ENCODE results near the gene FRS2.

The FRS2 gene

DNA sequence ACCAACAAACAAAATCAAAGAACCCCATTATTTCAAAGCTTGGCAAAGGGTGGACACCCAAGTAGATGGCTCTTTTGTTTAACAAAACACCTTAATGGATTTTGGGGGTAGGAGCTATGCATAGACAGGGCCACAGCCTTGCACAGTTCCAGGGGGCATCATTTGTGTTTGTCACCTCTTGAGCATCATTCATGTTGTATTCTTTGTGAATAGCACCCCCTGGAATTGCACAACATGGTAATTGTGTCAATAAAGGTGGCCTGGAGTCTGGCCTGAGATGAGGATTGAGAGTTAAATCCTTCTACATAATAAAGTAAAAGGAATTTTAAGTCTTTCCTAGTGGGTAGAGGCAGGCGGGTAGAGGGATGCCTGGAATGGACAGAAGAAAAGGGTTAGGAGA is 3.3 kb upstream of the FRS2 start:
- no peak for DNase-seq

DNA sequence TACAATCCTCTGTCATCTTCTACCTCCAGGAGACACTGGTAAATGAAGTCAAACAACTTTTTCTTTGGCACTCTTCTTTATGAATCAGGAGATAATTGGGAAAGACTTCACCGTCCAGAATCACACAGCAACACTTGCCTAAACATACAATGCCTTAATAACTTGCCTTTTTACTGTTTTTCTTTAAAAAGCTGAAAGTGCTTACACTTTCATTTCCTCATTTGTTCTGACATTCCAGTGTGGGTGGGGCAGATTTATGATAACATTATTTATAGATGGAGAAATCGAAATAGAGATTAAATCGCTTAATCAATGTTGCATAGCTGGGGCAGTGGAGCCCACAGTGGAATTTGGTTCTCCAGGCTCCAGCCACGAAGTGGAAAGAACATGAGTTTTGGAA is 2.8 kb upstream of the FRS2 start:
- no peak for DNase-seq

GRCh38 chr12:69468237-69469026 is 1.8 kb upstream of the FRS2 start:
- DNase-seq, result no peak

DNA sequence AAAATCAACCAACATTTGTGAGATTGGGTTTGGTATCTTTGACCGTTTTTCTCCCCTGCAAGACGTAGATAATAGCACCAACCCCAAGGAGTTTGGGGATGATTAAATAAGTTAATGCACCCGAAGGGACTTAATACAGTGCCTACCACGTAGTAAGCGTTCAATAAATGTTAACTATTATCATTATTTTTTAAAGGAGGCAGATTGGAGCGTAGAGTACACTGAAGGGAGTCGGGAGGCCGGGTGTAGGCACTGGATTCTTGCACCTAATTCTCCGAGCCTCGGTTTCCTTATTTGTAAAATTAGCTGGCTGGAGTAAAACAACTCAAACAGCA is 367 bp upstream of the FRS2 start:
- DNase-seq, result no peak

- no peak for DNase-seq
Observed at GRCh38 chr12:69471076-69471430, 865 bp downstream of the FRS2 start.

GRCh38 chr12:69471667-69472385 is 1.6 kb downstream of the FRS2 start:
- no peak for DNase-seq

- no peak for DNase-seq
Observed at GRCh38 chr12:69473262-69473661, 3.1 kb downstream of the FRS2 start.

- no peak for DNase-seq
Observed at GRCh38 chr12:69474456-69474855, 4.3 kb downstream of the FRS2 start.

GRCh38 chr12:69475237-69475975 is 5.2 kb downstream of the FRS2 start:
- DNase-seq, result peak; percentile 60

GRCh38 chr12:69476276-69477017 is 6.3 kb downstream of the FRS2 start:
- peak; percentile 9 for DNase-seq

- no peak for DNase-seq
Observed at GRCh38 chr12:69479675-69480074, 9.5 kb downstream of the FRS2 start.

GRCh38 chr12:69480698-69481097 is 10.5 kb downstream of the FRS2 start:
- DNase-seq, result no peak

- no peak for DNase-seq
Observed at GRCh38 chr12:69481133-69481532, 10.9 kb downstream of the FRS2 start.

DNA sequence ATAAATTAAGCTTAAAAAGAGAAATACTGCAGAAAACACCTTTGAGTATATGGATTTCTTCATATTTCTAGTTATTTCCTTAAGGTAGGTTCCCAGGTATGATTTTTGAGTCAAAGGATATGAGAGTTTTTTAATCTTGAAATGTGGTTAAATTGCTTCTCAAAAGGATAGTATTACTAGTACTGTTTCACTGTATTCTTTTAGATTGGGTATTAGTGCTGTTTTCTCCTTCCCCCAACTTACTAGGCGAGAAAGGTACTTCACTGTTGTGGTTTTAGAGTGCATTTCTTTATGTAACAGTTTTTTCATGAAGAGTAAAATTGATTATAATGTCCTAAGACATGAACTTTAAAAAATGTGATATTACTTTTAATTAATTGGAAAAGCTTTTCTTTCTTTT is 13.5 kb downstream of the FRS2 start:
- DNase-seq, result no peak

GRCh38 chr12:69484428-69484827 is 14.2 kb downstream of the FRS2 start:
- no peak for DNase-seq

GRCh38 chr12:69490920-69491643 is 20.9 kb downstream of the FRS2 start:
- DNase-seq, result no peak

DNA sequence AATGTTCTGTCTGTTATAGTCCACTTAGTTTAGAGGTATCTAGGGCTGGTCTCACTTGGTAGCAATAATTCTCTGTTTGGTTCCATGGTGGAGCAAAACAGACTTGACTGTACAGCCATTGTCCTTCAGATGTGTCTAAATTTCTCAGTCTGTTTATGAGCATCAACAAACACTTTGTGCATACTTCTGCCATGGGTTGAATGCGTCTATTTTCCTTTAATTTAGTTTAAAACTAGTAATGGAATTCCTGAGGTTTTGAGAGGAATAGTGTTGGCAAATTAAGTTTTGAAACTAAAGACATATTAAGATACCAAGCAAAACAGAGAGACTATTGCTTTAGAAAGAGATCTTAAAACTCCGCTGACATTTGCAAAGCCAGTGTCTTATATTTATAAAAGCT is 22.6 kb downstream of the FRS2 start:
- no peak for DNase-seq

DNA sequence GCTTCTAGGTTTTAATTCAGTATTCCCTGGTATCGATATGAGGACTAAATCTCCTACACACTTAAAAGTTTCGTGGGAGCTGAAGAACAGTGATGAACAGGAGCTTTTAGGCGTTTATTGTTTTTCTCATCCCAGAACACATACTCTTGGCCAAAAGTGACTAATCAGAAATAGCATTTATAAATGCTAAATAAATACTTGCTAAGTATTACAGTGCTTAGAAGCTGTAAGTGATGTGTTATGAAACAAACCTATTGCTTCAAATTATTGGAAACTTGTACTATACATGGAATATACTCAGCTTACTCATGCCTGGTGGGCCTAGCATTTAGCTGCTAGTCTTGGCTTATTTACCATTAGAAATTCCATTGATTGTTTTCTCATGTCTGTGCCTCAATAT is 24.9 kb downstream of the FRS2 start:
- DNase-seq, result no peak

GRCh38 chr12:69497308-69498026 is 27.3 kb downstream of the FRS2 start:
- DNase-seq, result no peak

DNA sequence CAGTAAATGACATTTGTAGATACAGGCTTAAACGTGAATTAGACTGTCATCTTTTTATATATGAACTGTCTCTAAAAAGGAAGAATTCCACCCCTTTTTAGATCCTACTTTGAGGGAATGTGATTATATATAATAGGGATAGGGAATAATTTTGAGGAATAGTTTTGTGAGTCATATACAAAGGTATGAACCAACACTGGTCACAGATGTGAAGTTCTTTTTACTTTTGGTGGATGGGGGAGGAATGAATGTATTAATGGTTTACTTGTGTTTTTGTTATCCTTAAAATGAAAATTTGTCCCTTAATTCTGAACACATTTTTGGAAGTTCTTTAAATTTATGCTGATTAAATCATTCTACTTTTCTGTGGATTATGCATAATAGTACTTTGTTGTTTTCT is 30.4 kb downstream of the FRS2 start:
- peak; percentile 62 for DNase-seq

- peak; percentile 44 for DNase-seq
Observed at GRCh38 chr12:69501154-69501895, 31.1 kb downstream of the FRS2 start.
